Stimulated activated CD8-positive, alpha-beta memory T cell treated with anti-CD3 and anti-CD28 coated beads, Interleukin-12 subunit alpha, Interleukin-12 subunit beta, amount 100 ng/mL, for 1 hour (primary cell): Measurements from ENCODE around the gene OR7D2.
A peak's percentile ranks its signal among the peaks of the same experiment; 100 is the strongest.

ENCODE experiments used
- DNase-seq: peaks from one replicate; pipeline ENCODE4 v3.0.0-alpha.2; 2020; ENCODE audit warnings: low read depth

OR7D2 gene

DNA sequence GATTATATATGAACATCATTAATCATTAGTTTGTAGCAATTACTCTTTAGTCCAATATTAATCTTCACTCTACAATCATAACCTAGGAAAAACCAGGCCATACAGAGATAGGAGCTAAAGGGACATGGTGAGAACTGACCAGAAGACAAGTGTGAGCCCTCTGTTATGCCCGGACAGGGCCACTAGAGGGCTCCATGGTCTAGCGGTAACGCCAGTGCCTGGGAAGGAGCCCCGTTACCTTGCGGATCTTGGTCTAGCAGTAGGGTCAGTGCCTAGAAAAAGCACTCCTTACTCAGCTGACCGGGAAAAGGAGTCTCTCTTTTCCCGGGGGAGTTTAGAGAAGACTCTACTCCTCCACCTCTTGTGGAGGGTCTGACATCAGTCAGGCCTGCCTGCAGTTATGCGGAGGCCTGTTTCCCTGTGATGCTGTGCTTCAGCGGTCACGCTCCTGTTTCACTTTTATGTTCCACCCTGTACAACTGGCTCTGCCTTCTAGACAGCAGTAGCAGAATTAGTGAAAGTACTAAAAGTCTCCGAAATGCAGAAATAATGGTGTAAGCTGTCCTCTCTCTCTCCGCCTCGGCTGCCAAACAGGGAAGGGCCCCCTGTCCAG, 26.8 kb downstream of the OR7D2 start:
- peak; percentile 46 for DNase-seq

DNA sequence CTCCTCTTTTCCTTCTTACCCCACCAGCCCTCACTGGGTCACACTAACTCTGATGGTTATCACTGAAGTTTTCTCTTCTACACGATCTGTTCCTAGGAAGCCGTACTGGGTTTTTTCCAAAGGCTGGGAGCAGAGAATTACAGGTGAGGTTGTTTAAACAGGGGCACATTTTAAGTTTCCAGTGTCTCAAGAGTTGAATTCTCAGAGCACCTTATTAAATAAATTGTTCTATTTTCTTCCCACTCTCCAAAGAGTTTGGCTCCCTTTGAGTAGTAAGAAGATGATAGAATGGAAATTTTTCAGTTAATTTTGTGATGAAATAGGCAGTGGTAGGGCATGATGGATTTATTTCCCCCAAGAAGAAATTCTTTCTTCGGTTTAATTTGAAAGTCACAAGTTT, 40.7 kb downstream of the OR7D2 start, which contains the start of gene OR7D4:
Gene OR7D4 (minus strand): TSS at position 101 of the 400 bp plus-strand sequence. CDS start 4,752 bp downstream, outside the sequence.
- no peak for DNase-seq
